Tibial artery (tissue), 4 donors: ENCODE results near the gene ROBO1.

Source experiments
- DNase-seq, 2 donors: peaks; one replicate each; pipeline ENCODE4 v3.0.0-alpha.2; 2019
- H3K27ac ChIP-seq, 2 donors: fragments of 200-600 bp; sonication (generic) in 1 of 2; 1 replicate in 1 of 2; 2 replicates in 1 of 2; pipeline ENCODE4 v1.5.1; 2018 to 2019; ENCODE audit warnings: mild to moderate bottlenecking in 1 of 2
- H3K27me3 ChIP-seq, 2 donors: fragments of 200-600 bp; sonication (generic) in 1 of 2; one replicate each; pipeline versions ENCODE4 v1.5.1 to v1.6.0; 2016 to 2019
- H3K36me3 ChIP-seq, 3 donors: fragments of 200-600 bp; sonication (generic) in 2 of 3; one replicate each; pipeline ENCODE4 v1.5.1; 2016 to 2019; ENCODE audit warnings: mild to moderate bottlenecking in 2 of 3
- H3K4me1 ChIP-seq, 4 donors: fragments of 200-600 bp; sonication (generic) in 2 of 4; 1 replicate in 3 of 4; 2 replicates in 1 of 4; pipeline ENCODE4 v1.5.1; 2016 to 2019
- H3K4me3 ChIP-seq, 2 donors: fragments of 200-600 bp; sonication (generic) in 1 of 2; 1 replicate in 1 of 2; 2 replicates in 1 of 2; pipeline ENCODE4 v1.5.1; 2018 to 2019; ENCODE audit warnings: mild to moderate bottlenecking in 2 of 2
- H3K9me3 ChIP-seq, 3 donors: fragments of 200-600 bp; sonication (generic) in 1 of 3; one replicate each; pipeline ENCODE4 v1.5.1; 2016 to 2019
- CTCF ChIP-seq, 2 experiments: fragments of 200-600 bp in 1 of 2; fragments of 450-650 bp in 1 of 2; IDR thresholded peaks; one replicate each; pipeline ENCODE4 v1.5.1; 2017 to 2019; ENCODE audit warnings: antibody characterized with exemption in 2 of 2, mild to moderate bottlenecking in 1 of 2, moderate library complexity in 1 of 2
- intact Hi-C: fragments of 100-400 bp; cut with DNase I; formaldehyde crosslinking; loops from one replicate; pipeline ENCODE4 v1.15.0; 2023; ENCODE audit warnings: low total_unique reads

Gene ROBO1

DNA sequence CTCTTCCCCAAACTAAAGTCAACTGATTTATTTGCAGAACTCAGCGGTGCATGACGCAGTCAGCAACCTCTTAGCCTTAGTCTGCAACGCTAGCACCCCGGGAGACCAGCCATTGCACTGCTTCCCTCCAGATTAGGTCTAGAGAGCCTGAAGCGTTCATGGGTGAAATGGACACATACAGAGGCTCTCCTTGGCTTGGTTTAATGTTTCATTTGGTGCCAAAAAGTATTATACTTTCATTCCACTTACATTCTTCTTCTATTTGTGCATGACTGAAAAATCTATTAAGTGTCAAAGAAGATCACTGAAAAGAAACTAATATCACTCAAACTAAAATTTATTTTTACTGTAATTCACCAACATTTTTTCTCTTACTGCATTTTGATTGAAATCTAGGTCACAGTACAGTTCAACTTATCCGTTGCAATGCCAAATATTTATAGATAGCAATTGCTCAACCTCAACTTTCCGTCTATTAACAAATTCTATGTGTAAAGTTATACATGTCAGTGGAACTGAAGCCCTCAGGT, 116.2 kb downstream of the ROBO1 start:
- DNase-seq, result no peak
- H3K4me3 ChIP-seq, result no peak overlapping the region
- no peak overlapping the region for H3K27ac ChIP-seq
- TF ChIP-seq CTCF (IDR thresholded peaks at IDR 0.05), result no peak
- H3K9me3 ChIP-seq, result no peaks in the 10 kb centered on the region
- no peaks in the 10 kb centered on the region for H3K27me3 ChIP-seq
- intact Hi-C loops, result no loop called here
- peaks cover 0 to 5% (median 0%) of the 10 kb centered on the region in 4 donors for H3K4me1 ChIP-seq
- no peaks in the 10 kb centered on the region for H3K36me3 ChIP-seq

DNA sequence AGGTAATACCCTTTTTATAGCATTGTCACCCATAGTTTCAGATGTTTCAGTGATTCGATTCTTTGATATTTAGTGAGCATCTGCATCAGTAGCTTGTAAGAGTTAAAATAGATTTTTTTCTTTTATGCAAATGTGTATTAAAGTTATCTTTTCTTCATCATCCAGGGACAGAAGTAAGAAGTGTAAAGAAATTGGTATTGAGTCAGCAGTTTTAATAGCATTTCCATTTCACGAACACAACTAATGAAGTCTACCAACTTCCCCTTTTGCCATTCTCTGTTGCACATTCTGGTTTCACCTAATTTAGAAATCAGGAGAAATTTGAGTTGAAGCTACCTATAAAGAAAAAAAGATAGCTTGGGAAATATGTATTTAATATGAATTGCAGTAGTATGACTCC, 127.9 kb downstream of the ROBO1 start:
- no peak for TF ChIP-seq CTCF (IDR thresholded peaks at IDR 0.05)
- intact Hi-C loops, result no loop called here
- H3K36me3 ChIP-seq, result no peaks in the 10 kb centered on the region
- no peaks in the 10 kb centered on the region for H3K4me1 ChIP-seq
- H3K27me3 ChIP-seq, result no peaks in the 10 kb centered on the region
- no peak for DNase-seq
- H3K9me3 ChIP-seq, result no peaks in the 10 kb centered on the region
- no peak overlapping the region for H3K27ac ChIP-seq
- no peak overlapping the region for H3K4me3 ChIP-seq

- DNase-seq, result no peak
- Histone ChIP-seq H3K27ac (no peak overlapping the region), H3K4me1 (no peaks in the 10 kb centered on the region), H3K36me3 (no peaks in the 10 kb centered on the region), H3K27me3 (no peaks in the 10 kb centered on the region), H3K9me3 (no peaks in the 10 kb centered on the region), H3K4me3 (no peak overlapping the region)
- no peak for TF ChIP-seq CTCF (IDR thresholded peaks at IDR 0.05)
- intact Hi-C loops, result no loop called here
These were observed 131.4 kb downstream of the ROBO1 start for GRCh38 chr3:79636372-79636771.

DNA sequence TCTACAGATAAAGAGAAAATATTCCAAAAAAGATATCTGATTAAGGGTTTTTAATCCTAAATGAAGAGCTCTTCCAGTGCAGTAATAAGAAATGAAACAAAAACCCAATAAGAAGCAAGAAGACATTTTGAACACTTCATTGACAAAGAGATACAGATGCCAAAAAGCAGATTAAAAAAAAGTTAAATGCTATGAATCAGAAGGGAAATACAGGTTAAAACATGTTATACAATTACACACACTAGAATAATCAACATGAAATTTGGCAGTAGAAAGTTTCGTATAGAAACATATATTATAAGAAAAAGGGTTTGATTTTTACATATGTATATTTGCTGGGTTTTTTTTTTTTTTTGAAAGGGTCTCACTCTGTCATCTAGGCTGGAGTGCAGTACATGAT, 135.0 kb downstream of the ROBO1 start:
- Histone ChIP-seq H3K27me3 (no peaks in the 10 kb centered on the region), H3K4me3 (no peak overlapping the region), H3K36me3 (no peaks in the 10 kb centered on the region), H3K4me1 (no peaks in the 10 kb centered on the region), H3K27ac (no peak overlapping the region), H3K9me3 (no peaks in the 10 kb centered on the region)
- intact Hi-C loops, result no loop called here
- no peak for DNase-seq
- TF ChIP-seq CTCF (IDR thresholded peaks at IDR 0.05), result no peak

GRCh38 chr3:79618883-79619282, 148.9 kb downstream of the ROBO1 start:
- Histone ChIP-seq H3K27me3 (no peaks in the 10 kb centered on the region), H3K9me3 (peaks cover 5 to 35% (median 20%) of the 10 kb centered on the region in 3 donors), H3K27ac (no peak overlapping the region), H3K4me1 (no peaks in the 10 kb centered on the region), H3K36me3 (no peaks in the 10 kb centered on the region), H3K4me3 (no peak overlapping the region)
- DNase-seq, result no peak
- TF ChIP-seq CTCF (IDR thresholded peaks at IDR 0.05), result no peak
- intact Hi-C loops, result no loop called here

DNA sequence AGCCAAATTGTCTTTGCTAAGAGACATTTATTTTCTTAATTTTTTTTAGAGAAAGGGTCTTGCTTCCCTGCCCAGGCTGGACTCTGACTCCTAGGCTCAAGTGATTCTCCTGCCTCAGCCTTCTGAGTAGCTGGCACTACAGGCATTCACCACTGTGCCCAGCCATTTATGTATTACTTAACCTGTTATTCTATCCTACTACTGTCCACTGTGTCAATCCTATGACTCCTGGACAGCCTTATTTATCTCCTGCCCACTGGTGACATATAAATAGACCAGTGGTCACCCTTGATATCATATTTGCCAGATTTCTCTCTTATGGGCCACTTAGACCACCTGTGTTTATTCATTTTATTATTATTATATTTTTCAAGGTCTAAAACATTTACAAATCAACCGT, 161.4 kb downstream of the ROBO1 start:
- Histone ChIP-seq H3K4me3 (no peak overlapping the region), H3K27me3 (no peaks in the 10 kb centered on the region), H3K36me3 (no peaks in the 10 kb centered on the region), H3K4me1 (peaks cover 0 to 34% (median 2%) of the 10 kb centered on the region in 4 donors), H3K27ac (no peak overlapping the region), H3K9me3 (no peaks in the 10 kb centered on the region)
- TF ChIP-seq CTCF (IDR thresholded peaks at IDR 0.05), result no peak
- intact Hi-C loops, result no loop called here
- DNase-seq, result no peak
